Mesendoderm (in vitro differentiated cells): ENCODE results near the gene TANGO6.

ENCODE experiments used
- DNase-seq: peaks from one replicate; pipeline ENCODE4 v3.0.0; 2013
- H2AK5ac ChIP-seq: 2 replicates; pipeline ENCODE4 v1.6.1; 2013; ENCODE audit warnings: low read length, inconsistent platforms
- H2BK120ac ChIP-seq: 2 replicates; pipeline ENCODE4 v1.6.1; 2013; ENCODE audit warnings: low read depth, mild to moderate bottlenecking, low read length, moderate library complexity, mixed read lengths
- H2BK15ac ChIP-seq: replicated peaks from 2 replicates; pipeline ENCODE4 v1.6.1; 2013; ENCODE audit warnings: low read depth, mild to moderate bottlenecking, moderate library complexity
- H2BK5ac ChIP-seq: 2 replicates; pipeline ENCODE4 v1.6.1; 2013; ENCODE audit warnings: low read length, inconsistent platforms
- H3K18ac ChIP-seq: 2 replicates; pipeline ENCODE4 v1.6.1; 2013; ENCODE audit warnings: mild to moderate bottlenecking, low read length, mixed read lengths
- H3K23ac ChIP-seq: one replicate; pipeline ENCODE4 v1.6.1; 2013; ENCODE audit warnings: low read length
- H3K27ac ChIP-seq: 2 replicates; pipeline ENCODE4 v1.5.1; 2013; ENCODE audit warnings: low read depth, mild to moderate bottlenecking, inconsistent platforms, low read length, moderate library complexity
- H3K27me3 ChIP-seq: 2 replicates; pipeline ENCODE4 v1.6.1; 2013; ENCODE audit warnings: low read length, control low read depth, mild to moderate bottlenecking, inconsistent platforms; ENCODE audit not compliant: insufficient read depth, poor library complexity
- H3K36me3 ChIP-seq: 2 replicates; pipeline ENCODE4 v1.6.1; 2013; ENCODE audit warnings: low read length, inconsistent platforms; ENCODE audit not compliant: control insufficient read depth, insufficient read depth
- H3K4ac ChIP-seq: one replicate; pipeline ENCODE4 v1.6.1; 2013; ENCODE audit warnings: low read depth, mild to moderate bottlenecking, low read length, moderate library complexity
- H3K4me1 ChIP-seq: 2 replicates; pipeline ENCODE4 v1.6.1; 2013; ENCODE audit warnings: low read depth, low read length, inconsistent platforms; ENCODE audit not compliant: control insufficient read depth
- H3K4me2 ChIP-seq: 2 replicates; pipeline ENCODE4 v1.6.1; 2013; ENCODE audit warnings: low read length
- H3K4me3 ChIP-seq: 2 replicates; pipeline ENCODE4 v1.5.1; 2013; ENCODE audit warnings: mild to moderate bottlenecking, low read length
- H3K56ac ChIP-seq: one replicate; pipeline ENCODE4 v1.6.1; 2013; ENCODE audit warnings: low read length
- H3K79me1 ChIP-seq: 2 replicates; pipeline ENCODE4 v1.6.1; 2013; ENCODE audit warnings: low read length, inconsistent platforms
- H3K79me2 ChIP-seq: 2 replicates; pipeline ENCODE4 v1.6.1; 2013; ENCODE audit warnings: mild to moderate bottlenecking, low read length; ENCODE audit not compliant: control insufficient read depth, insufficient read depth
- H3K9ac ChIP-seq: 2 replicates; pipeline ENCODE4 v1.6.1; 2013; ENCODE audit warnings: low read length, inconsistent platforms
- H4K5ac ChIP-seq: one replicate; pipeline ENCODE4 v1.6.1; 2013; ENCODE audit warnings: low read length
- H4K8ac ChIP-seq: one replicate; pipeline ENCODE4 v1.6.1; 2013; ENCODE audit warnings: low read depth, mild to moderate bottlenecking, control low read depth, low read length, moderate library complexity
- WGBS: extraction: QIAGEN DNeasy Blood & Tissue Kit; methylation state at CpG from one replicate; pipeline ENCODE4 v1.1.7; 2013; ENCODE audit warnings: low lambda C conversion rate, missing lambda C conversion rate; ENCODE audit not compliant: insufficient coverage; ENCODE audit errors: extremely low coverage; 5-methylcytosine and 5-hydroxymethylcytosine counted together

The TANGO6 gene

DNA sequence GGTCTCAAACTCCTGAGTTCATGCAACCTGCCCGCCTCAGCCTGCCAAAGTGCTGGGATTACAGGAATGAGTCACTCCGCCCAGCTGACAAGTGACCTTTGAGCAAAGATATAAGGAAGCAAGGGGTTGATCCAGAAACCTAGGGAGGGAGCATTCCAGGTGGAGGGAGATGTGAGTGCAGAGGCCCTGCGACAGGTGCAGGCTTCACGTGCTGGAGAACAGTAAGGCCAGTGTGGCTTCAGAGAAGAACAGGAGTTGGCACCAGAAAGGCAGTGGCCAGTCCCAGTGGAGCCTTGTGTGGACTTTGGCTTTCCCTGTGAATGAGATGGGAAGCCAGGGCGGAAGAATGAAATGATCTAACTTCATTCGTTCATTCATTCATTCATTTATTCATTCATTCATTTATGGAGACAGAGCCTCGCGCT is 188.6 kb downstream of the TANGO6 start:
- Histone ChIP-seq H3K23ac (no peak overlapping the region), H3K18ac (no peak overlapping the region), H3K4me2 (no peak overlapping the region), H2BK5ac (no peak overlapping the region), H3K56ac (no peak overlapping the region), H3K4ac (no peak overlapping the region), H2BK15ac (no peak overlapping the region), H3K4me1 (no peaks in the 10 kb centered on the region), H4K8ac (no peak overlapping the region), H3K4me3 (no peak overlapping the region), H4K5ac (no peak overlapping the region), H3K27ac (no peak overlapping the region), H2AK5ac (no peak overlapping the region), H3K79me1 (no peaks in the 10 kb centered on the region), H3K27me3 (no peaks in the 10 kb centered on the region), H3K79me2 (no peaks in the 10 kb centered on the region), H2BK120ac (no peak overlapping the region), H3K36me3 (no peaks in the 10 kb centered on the region), H3K9ac (no peak overlapping the region)
- DNase-seq: no peak
- WGBS: no CpG with 5 or more reads among the region's 8 CpGs

DNA sequence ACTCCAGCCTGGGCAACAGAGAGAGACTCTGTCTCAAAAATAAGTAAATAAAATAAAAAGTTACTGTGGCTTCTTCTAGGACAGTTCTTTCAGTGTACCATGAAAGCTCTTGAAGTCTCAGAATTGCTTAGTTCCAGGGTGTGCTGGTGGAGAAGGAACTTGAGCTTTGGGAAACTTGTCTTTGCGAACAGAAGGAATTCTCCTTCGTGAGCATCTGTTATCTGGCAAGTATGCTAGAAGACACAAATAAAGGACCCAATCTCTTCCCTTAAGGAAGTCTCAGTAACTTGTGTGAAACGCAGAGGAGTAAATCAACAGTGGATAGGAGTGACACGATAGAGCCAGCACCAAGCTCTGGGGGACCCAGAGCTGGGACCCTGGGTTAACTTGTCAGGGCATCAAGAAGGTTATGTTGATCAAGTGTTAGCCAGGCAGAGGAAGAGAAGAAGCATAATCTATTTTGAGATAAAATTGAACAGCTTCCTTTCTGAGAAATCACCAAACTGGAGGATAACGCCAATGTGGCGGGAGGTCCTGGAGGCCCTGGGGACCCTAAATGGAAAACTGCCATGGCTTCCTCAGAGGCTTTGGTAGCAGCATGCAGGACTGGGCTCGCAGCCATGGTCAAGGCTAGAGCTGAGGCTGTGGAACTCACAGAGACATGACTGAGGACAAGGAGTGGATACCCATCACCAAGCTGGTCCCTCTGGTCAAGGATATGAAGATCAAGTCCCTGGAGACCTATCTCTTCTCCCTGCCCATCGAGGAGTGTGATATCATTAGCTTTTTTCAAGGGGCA is 190.0 kb downstream of the TANGO6 start:
- Histone ChIP-seq H3K18ac (no peak overlapping the region), H3K36me3 (no peaks in the 10 kb centered on the region), H3K56ac (no peak overlapping the region), H2BK5ac (no peak overlapping the region), H3K79me2 (no peaks in the 10 kb centered on the region), H3K4ac (no peak overlapping the region), H3K9ac (no peak overlapping the region), H4K8ac (no peak overlapping the region), H3K27me3 (no peaks in the 10 kb centered on the region), H3K4me2 (no peak overlapping the region), H3K79me1 (no peaks in the 10 kb centered on the region), H3K4me3 (no peak overlapping the region), H3K27ac (no peak overlapping the region), H3K23ac (no peak overlapping the region), H2BK120ac (no peak overlapping the region), H4K5ac (no peak overlapping the region), H2AK5ac (no peak overlapping the region), H3K4me1 (no peaks in the 10 kb centered on the region), H2BK15ac (no peak overlapping the region)
- WGBS: no CpG with 5 or more reads among the region's 8 CpGs
- no peak for DNase-seq

DNA sequence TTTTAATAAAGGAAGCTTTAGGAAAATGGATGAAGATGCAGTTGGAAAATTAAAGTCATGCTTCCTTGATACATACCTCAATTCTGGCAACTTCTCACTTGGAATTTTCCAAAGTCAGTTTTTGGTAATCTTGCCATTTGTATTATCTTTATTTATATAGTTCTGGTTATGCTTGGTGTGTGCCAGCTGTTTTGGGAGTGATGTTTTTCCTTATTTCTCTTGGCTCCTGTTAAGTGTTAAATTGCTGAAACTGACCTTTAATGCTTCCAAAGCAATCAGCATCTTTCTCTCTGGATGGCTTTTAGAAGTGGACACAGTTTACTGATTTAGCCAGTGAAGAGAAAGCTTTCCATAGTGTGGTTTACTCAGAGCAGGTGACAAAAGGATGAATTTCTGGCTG is 192.0 kb downstream of the TANGO6 start:
- Histone ChIP-seq H3K4ac (no peak overlapping the region), H2BK5ac (no peak overlapping the region), H2BK120ac (no peak overlapping the region), H3K9ac (no peak overlapping the region), H3K56ac (no peak overlapping the region), H3K36me3 (no peaks in the 10 kb centered on the region), H4K8ac (no peak overlapping the region), H2BK15ac (no peak overlapping the region), H3K4me2 (no peak overlapping the region), H3K23ac (no peak overlapping the region), H3K27ac (no peak overlapping the region), H3K4me1 (no peaks in the 10 kb centered on the region), H3K4me3 (no peak overlapping the region), H3K27me3 (no peaks in the 10 kb centered on the region), H3K79me1 (no peaks in the 10 kb centered on the region), H2AK5ac (no peak overlapping the region), H4K5ac (no peak overlapping the region), H3K79me2 (no peaks in the 10 kb centered on the region), H3K18ac (no peak overlapping the region)
- no peak for DNase-seq

DNA sequence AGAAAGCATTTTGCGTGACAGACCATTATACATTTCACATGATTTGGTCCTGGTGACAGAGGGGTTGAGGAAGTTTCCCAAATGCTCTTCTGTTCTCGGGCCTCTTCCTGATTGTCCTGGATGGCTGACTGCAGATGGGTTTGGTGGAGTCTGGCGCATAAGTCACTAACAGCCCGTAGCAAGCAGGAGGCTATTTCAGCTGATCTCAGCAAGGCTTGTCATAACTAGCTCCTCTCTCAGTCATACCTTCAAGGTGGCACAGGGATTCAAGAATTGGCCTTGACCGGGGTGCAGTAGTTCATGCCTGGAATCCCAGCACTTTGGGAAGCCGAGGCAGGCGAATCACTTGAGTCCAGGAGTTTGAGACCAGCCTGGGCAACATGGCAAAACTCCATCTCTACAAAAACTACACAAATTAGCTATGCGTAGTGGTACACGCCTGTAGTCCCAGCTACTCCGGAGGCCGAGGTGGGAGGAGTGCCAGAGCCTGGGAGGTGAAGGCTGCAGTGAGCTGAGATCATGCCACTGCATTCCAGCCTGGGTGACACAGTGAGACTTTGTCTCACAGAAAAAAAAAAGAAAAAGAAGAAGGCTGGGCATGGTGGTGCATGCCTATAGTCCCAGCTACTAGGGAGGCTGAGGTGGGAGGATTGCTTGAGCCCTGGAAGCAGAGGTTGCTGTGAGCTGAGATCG is 193.2 kb downstream of the TANGO6 start:
- no peaks in the 10 kb centered on the region for H3K27me3 ChIP-seq
- no peak overlapping the region for H3K23ac ChIP-seq
- no peak overlapping the region for H3K27ac ChIP-seq
- no peak overlapping the region for H4K8ac ChIP-seq
- no peak overlapping the region for H4K5ac ChIP-seq
- H3K79me2 ChIP-seq: no peaks in the 10 kb centered on the region
- DNase-seq: no peak
- H2AK5ac ChIP-seq: no peak overlapping the region
- H3K4ac ChIP-seq: no peak overlapping the region
- H3K4me2 ChIP-seq: no peak overlapping the region
- H3K9ac ChIP-seq: no peak overlapping the region
- H3K4me1 ChIP-seq: no peaks in the 10 kb centered on the region
- no peak overlapping the region for H3K56ac ChIP-seq
- no peak overlapping the region for H2BK5ac ChIP-seq
- H3K4me3 ChIP-seq: no peak overlapping the region
- no peak overlapping the region for H2BK15ac ChIP-seq
- H3K79me1 ChIP-seq: no peaks in the 10 kb centered on the region
- no CpG with 5 or more reads among the region's 12 CpGs for WGBS
- H3K36me3 ChIP-seq: no peaks in the 10 kb centered on the region
- H3K18ac ChIP-seq: no peak overlapping the region
- no peak overlapping the region for H2BK120ac ChIP-seq

DNA sequence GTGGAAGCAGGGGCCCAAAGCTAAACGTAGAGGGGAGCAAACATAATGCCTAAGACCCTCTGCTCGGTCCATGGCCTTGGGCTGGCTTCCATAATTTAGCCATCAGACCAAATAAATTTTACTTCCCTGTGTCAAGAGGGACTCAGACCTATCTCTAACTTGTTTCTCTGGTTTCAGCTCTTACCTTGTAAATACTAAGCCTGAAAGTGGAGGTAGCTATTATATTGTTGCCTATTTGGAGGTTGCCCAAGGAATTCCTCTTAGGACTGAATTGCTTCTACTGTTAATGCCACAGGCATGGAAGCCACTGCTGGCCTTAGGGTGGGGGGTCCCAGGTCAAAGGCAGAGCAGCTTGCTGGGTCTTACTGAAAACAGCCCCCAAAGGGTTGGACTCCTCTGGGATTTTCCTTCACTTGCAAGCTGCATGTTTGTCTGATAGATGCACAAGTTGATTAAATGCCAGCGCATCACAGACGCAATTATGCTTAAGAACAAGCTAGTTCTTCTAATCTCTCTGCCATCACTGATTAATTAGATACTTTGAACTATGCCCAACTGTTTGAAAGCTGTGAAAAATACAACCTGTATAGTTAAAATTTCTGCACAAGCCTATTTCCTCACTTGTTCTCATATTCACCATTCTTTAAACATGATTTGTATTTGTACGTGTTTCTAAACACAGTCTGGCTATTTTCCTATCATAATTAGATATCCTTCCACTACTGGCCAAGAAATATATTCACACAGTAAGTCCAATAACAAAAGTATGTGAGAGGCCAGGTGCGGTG is 194.2 kb downstream of the TANGO6 start:
- no peaks in the 10 kb centered on the region for H3K79me1 ChIP-seq
- H3K9ac ChIP-seq: no peak overlapping the region
- no peak overlapping the region for H3K4ac ChIP-seq
- no peak overlapping the region for H3K27ac ChIP-seq
- no peak overlapping the region for H3K18ac ChIP-seq
- no peak for DNase-seq
- no peak overlapping the region for H2AK5ac ChIP-seq
- H3K4me2 ChIP-seq: no peak overlapping the region
- H2BK120ac ChIP-seq: no peak overlapping the region
- H3K4me3 ChIP-seq: no peak overlapping the region
- no peaks in the 10 kb centered on the region for H3K27me3 ChIP-seq
- no peak overlapping the region for H3K56ac ChIP-seq
- no peaks in the 10 kb centered on the region for H3K36me3 ChIP-seq
- no peak overlapping the region for H4K5ac ChIP-seq
- no peak overlapping the region for H4K8ac ChIP-seq
- no CpG with 5 or more reads among the region's 6 CpGs for WGBS
- H2BK5ac ChIP-seq: no peak overlapping the region
- no peaks in the 10 kb centered on the region for H3K79me2 ChIP-seq
- H3K23ac ChIP-seq: no peak overlapping the region
- no peak overlapping the region for H2BK15ac ChIP-seq
- no peaks in the 10 kb centered on the region for H3K4me1 ChIP-seq
